HG02840 (cell line): ENCODE results near the gene KRT2.

Source experiments
- ATAC-seq: cut with Tn5 transposase; IDR thresholded peaks from one replicate; pipeline ENCODE4 v1.9.1; 2021; ENCODE audit warnings: mild to moderate bottlenecking, moderate library complexity, moderate number of reproducible peaks; ENCODE audit not compliant: unreplicated experiment, low FRiP score

The KRT2 gene

DNA sequence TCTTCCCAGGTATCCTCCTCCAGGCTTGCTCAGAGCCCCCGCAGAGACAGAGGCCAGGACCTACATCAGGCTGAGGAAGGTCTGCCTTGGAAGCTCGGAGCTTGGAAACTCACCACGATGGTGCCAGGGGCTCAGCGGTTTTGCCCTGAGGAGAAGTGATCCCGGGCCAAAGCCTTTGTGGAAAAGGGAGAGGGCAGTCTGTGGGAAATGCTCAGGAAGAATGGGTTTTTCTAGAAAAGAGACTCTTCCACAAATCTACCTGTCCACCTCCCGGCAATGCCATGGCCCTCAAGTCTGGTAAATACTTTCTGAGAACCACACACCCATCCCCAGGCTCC is 8.0 kb downstream of the KRT2 start:
- ATAC-seq = no peak

DNA sequence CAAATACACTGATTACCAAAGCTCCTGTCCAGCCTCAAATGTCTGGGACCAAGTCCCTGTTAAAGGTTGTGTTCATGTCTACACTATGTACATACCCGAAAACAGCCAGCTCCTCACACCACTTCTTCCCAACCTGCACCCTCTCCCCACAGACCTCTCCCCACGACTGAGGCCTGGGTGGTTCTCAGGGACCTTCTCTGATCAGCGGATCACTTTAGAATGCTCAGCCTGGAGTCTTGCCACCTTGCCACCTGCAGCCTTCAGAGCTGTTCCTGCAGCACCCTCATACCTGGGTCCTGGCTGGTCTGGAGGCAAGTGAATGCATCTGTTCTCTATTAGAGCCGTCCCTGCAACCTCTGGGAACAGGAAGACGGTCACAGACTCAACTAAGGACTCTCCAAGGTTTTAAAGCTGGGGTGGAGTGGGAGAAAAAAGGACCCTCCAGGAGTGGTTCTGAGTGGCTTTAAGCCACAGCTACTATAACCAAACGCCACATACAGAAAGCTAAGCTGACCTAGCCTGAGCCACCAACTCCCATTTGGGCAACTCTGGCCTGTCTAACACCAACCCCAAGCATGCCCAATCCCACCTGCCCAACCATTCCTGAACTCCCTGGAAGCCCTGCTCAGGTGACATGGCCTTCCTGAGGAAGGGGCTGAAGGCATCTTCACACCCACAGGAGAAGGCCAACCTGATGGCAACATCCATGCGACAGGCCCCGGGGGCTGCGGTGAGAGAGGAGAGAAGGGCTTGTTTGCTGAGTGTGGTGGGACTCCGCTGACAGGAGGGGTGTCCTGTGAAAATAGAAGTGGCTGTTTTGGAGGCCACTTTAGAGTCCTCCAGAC is 8.6 kb downstream of the KRT2 start:
- ATAC-seq = no peak

DNA sequence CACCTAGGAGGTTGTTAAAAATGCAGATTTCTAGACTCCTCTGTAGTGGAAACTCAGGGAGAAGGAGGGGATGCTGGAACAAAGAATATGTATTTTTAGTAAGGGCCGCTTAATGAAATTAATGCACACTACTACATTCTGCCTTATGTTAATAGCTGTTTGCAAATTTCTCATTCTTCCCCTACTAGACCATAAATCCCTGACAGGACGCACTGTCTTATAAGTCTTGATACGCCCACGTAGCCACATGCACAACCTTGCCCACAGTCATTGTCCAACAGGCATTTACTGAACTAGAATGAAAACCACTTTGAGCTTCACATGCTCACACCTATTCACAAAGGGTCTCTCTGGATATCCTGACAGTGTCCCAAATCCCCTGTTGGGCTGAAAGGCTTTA is 10.5 kb downstream of the KRT2 start:
- ATAC-seq = no peak

DNA sequence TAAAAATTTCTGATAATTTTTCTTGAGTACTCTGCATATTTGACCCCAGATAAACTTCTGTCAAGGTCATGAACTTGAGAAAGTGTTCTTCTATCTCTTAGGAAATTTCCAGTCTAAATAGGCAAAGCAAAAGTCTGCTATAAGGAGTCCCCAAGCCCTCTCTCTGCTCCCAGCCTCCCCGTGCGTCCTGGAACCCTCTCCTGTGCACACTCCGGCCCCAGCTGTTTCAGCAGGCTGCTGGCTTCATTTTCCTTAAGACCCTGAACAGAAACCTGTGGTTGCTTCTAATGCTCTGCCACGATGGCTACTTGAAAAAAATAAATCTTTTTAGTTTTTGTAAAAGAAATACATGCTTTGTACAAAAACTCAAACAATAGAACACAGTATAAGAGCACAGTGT is 14.7 kb downstream of the KRT2 start:
- ATAC-seq = no peak

DNA sequence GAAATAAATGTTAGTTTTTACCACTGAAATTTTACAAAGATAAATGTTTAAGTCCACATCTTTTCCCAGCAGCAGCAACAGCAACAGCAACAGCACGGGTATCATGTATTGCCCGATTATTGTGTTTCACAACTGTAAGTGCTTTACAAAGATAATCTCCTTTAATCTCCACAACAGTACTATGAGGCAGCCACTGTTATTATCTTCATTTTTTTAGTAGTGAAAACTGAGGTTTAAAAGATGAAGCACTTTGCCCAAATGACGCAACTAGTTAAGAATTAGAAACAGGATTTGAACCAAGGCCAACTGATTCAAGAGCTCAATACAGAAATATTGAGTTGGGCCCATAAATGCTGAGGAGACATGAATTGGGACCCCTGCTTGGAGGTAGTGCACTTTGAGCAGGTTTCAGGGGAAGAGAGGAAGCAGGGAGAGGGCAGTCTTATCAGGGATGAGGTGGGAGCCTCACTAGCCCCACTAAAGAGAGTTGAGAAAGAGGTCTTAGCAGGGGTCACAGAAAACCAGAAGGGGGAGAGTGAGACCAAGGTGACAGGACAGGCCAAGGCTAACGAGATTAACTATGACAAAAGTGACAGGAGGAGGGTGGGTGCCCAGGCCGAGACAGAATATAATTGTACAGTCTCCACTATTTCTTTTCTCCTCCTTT is 15.3 kb downstream of the KRT2 start:
- ATAC-seq = no peak

DNA sequence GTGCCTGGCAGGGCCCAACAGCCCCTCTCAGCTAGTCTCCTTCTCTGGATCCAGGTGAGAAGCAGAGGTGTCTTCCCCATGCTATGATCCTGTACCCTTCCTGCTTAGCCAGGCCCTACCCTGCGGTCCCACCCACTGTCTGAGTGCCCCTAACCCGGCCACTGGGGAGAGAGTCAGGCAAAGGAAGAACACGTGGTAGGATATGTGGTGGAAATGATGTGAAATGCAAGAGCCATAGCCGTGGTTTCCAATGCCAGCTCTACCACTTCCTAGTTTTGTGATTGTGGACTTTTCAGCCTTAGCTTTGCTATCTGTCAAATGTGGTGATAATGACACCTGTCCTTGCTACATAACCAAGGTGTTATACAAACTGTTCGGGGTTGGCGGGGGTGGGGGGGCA is 15.8 kb downstream of the KRT2 start:
- no peak for ATAC-seq

DNA sequence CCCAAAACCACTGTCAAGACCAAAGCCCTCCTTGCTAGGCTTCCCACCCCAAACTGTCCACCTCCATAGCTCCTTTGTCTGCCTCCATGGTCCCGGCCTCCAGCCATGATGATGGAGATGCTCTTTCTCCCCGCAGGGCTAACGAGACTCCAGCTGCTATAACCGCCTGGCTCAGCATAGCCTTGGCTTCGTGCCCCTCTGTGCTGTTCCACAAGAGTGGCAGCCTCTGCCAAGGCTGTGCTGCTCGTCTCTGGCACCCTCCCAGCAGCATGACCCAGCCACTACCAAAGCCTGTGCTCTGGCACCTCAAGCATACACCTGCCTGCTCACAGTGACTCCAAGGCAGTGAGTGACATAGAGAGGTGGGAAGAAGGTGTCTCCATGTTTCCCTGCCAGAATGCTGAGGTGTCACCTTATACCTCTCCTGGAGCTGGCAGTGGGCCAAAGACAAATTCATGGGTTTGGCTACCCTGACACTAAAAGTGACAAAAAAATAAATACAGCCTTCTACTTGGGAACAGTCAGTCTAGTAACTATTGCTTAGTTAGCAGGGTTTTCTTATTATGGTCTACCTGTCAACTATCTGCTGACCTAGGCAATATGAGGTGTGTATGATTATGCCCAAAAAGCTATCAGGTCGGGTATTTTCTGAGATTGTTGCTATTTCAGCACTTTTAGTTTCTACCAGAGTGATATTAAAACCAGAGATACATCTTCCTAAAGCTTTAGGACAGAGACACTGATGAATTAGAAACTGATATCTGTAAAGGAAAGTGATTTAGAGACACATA is 17.6 kb downstream of the KRT2 start:
- ATAC-seq = no peak

DNA sequence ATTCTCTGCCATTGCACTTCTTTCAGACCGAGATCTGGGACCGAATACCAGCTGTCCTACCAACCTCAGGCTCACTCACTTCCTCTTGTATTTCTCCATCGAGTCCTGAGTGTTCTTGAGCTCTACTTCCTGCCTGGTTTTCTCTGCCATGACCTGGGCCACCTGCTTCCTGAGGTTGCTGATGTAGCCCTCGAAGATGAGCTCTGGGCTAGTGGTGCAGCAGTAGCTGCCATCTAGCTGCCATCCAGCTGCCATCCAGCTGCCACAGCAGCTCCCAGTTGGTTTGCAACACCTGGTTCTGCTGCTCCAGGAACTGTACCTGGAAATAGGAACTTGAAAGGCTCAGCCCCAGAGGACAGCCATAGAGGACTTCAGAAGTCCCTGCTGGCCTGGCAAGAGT is 18.6 kb downstream of the KRT2 start:
- ATAC-seq = no peak

DNA sequence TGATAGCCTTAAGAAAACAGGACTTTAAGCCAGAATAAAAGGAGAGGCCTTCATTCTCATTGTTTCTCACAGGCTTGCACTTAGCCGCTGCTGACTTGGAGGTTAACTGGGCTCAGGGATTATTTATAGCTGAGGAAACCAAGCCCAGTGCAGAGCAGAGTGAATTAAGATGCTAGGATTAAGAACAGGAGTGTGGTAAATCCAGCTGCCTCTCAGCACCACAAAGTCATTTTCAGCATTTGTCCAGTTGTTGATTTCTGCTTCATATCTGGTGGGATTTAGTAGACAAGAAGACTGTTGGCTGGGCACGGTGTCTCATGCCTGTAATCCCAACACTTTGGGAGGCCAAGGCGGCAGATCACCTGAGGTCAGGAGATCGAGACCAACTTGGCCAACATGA is 19.4 kb downstream of the KRT2 start:
- no peak for ATAC-seq

DNA sequence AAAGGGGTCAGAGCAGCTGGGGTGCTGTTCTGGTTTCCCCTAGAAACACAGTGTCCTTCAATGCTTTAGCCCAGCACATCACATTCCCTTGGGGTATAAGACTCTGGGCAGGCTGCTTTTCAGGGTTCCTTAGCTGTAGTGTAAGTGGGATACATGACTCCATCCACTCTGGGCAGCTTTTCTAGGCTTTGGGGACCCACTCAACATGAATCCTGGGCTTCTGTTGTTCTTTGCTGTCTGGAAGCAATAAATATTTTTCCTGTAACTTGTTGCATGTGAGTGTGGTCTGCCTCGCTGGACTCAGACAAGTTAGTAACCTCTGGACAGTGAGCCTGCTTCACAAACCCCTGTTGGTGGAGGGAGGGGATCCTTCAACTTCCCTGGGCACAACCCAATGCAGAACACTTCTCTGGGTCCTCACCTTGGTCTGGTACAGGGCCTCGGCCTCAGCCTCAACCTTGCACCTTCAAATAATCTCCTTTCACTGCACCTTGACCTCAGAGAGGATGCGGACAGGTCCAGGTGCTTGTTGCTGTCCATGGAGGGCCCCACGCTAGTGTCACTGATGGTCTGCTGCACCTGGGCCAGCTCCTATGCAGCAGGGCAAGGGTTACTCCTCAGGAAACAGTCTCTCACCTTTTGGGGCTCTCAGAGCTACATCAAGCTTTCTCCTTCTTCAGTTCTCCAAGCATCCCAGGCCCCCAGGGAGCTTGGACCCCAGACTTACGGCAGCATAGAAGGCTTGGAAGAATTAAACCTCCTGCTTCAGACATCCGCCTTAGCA is 20.1 kb downstream of the KRT2 start:
- no peak for ATAC-seq

DNA sequence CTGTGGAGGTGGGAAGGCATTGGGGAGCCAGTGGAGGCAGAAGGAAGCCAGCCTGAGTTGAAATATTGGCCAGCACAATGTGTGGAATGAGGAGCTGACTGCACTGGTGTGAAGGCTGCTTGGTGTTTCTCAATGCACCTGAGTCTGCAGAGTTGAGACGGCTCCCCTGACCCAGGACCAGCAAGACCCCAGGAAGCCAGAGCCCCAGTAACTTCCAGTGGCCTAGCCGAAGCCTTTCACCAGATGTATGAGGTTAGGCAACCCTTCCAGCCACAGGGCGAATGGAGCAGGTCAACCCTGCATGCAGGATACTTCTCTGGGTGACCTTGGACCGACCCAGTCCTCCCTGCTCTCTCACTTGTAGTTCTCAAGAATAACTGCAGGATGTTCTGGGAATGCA is 20.7 kb downstream of the KRT2 start:
- ATAC-seq = no peak

DNA sequence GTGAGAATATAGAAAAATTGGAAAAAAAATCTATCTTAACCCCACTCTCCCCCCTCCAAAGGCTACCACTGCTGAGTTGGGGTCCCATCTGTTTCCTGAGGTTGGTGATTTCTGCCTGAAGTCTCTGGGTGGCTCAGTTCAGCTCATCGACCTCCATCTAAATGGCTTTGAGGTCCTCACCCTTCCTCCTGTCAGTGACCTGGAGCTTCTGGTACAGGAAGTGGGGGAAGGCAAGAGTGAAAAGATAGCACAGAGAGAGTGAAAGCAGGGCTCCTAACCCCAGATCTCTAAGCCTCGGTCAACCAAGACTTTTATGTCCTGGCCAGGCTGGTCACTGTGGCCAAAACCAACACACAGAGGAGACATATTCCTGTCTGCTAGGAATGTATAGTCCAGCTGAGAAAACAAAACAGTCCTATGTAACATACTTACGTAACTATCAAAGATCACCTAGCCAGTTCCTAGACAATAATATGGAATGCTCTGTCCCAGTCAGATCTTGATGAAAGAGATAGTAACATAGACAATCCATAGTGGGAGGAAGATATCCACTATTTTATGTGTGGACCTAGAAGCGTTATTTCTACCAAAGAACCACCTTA is 21.3 kb downstream of the KRT2 start:
- ATAC-seq = no peak

DNA sequence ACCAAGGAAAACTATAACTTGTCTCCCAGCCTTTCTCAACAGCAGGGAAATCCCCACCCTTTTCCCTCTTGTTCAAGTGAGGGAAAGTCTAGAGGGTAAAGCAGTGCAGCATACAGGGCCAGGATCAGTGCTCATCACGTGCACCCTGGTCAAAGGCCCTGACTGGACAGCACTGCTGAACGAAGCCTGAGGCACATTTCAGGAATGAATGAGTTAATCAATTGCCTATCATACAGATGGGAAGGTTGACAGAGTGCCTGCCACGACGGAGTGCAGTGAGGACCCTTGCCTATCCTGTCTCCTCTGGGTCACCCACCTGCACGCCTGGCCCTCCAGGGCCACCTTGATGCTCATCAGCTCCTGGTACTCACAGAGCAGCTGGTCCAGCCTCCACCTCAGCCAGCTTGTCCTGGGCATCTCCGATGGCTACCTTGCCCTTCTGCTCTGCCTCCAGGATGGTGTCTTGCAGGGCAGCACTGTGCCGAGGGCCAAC is 22.0 kb downstream of the KRT2 start:
- ATAC-seq = no peak

DNA sequence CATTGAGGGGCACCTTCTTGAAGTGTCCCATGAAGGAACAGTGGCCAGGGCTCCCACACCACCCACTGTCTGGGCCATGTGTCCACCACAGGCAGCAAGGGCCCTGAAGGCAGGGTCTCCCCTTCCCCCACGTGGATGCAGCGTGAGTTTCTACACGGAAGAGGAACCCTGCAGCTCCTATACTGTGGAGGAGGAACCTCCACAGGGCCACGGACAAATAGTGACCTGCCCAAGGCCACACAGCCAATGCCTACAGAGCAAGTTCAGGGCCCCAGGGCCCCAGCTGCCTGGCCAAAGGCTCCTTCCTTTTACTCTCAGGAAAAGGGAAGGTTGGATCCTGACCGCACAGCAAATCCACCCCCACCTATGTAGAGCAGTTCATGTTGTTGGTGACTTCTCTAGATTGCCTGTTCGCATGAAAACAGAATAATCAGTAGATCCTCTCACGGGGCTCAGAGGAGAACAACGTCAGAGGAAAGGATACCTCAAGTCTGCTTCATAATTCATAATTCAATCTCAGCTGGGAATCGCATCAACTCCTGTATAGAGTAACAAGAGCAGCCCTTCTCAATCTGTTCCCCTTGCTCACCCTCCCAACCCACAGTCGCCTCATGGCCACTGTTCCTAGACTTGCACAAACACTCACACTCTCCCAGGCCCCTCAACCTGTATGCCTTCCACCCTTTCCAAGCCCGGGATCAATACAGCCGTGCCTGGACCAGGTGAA is 22.6 kb downstream of the KRT2 start:
- ATAC-seq = no peak

DNA sequence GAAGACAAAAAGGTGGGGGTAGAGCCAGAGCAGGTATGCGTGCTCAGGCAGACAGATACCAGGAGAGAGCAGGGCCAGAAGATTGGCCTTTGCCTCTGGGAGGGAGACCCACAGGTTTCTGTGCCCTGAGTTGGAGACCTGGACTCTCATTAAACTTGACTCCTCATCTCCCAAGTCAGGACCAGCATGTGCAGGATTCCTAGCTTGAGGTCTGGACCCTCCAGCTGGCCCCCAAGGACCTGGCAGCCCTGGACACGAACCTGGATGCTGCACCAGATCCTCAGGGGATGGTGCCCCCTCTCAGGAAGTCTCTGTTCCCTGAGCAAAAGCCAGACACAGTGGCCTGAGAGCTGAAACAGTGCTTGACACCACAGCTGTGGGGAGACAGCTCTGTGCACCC is 23.2 kb downstream of the KRT2 start:
- ATAC-seq = no peak

DNA sequence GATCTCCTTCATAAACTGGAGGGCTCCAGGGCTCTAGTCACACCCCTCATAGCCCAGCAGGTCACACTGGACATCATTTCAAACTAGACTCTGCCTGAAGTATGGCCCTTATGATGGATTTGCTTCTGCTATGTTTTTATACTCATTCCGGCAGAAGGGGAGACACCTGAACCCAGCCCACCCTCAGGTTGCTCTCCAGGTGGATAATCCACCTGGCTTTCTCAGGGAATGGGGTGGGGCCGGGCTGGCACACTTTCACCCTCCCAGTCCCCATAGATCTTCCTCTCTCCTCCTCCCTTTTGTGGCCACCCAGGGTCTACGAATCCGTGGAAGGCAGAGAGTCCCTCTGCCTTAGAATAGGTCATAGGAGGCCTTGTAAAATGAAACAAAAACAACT is 23.9 kb downstream of the KRT2 start:
- no peak for ATAC-seq

DNA sequence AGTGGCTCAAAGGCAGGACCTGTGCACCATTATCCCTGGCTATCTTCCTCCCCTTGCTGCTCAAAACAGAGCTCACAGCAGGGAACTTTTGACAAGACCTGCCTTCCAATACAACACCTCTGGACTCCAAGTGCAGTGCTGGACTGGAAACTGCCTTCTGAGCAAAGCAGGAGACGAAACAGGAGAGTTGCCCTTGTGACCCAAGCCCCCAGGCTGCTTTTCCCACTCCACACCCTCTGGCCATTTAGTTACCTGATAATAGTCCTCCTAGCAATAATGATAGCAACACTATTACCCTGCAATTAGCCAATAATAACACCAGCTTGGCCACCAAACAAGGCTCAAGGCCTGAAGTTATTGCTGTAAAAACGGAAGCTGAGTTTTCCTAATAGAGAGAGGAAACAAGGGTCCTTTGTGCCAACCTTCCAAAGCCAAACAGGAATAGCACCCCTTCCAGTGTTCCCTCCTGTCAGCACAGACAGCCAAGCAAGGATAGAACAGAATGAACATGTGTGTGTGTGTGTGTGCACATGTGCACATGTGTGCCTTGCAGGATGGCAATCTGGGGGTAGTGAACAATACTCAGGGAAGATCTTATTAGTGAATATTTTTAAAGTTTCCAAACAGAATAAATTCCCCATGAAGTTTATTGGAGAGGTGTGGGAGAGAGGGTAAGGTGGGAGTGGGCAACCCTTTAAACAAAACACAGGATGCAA is 24.5 kb downstream of the KRT2 start:
- no peak for ATAC-seq

DNA sequence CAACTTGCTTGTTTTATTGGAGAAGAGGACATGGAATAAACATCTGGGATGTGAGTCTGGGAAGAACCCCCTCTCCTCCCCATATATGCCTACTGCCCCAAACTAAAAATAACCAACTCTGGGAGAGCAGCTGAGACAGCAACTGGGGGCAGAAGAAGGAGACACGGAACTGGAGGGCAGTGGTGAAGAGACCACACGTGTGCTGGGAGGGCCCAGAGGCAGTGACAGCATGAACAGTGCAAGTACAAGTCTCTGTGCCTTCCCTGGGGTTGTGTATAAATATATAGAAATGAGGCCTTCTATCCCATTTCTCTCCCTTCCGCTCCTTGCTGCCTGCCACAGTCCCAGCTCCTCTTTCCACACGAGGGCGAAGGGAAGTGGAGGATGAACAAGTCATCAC is 29.7 kb downstream of the KRT2 start:
- no peak for ATAC-seq

DNA sequence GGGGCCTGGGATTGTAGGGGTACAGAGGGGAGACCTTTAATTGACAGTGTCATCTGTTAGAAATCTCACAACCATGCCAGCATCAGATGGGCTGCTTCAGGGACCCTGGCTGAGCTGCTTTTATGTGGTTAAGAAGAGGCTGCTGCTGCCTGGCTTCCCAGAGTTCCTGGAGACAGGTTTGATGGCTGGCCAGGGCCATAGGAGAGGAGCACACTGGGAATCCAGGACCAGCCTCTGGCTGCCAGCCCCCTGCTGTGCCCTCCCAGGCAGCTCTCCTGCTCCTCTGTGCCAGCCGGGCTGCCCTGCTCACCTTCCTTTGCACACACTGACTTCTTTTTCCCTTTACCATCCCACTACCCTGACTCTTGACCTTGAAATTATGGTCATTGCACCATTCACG is 33.1 kb downstream of the KRT2 start:
- no peak for ATAC-seq
